Activated naive CD8-positive, alpha-beta T cell treated with anti-CD3 and anti-CD28 coated beads, Interleukin-2, amount 10 ng/mL, durations not matched to agents 7 days and 5 days (primary cell): ENCODE measurements around the gene C5. TPM values are rescaled to one million over a fixed set of nuclear protein-coding genes. Genes with fewer than 3 reads are reported as not detected.
"Not testable (repeated sequence)": the region's sequence is repeated elsewhere in the genome, so short reads cannot be mapped to it uniquely, and the experiment has no call there.

Source experiments
- ATAC-seq: fragments of 150-1000 bp; cut with Tn5 transposase; one replicate; pipeline ENCODE4 v1.10.0; 2021; ENCODE audit warnings: low read depth, moderate library complexity
- POLR2A ChIA-PET: fragments of 350-600 bp; sonication (Branson Sonifier 250); formaldehyde crosslinking; loops from one replicate; lab custom pipeline; 2021; ENCODE audit warnings: antibody characterized with exemption; lab: Charles Lee
- DNase-seq: peaks from one replicate; pipeline ENCODE4 v3.0.0; 2021
- H3K27ac Mint-ChIP-seq: one replicate; pipeline ENCODE4 v1.8.0; 2022; ENCODE audit warnings: mild to moderate bottlenecking, mixed read lengths
- H3K27me3 Mint-ChIP-seq: one replicate; pipeline ENCODE4 v1.8.0; 2022; ENCODE audit warnings: mild to moderate bottlenecking, moderate library complexity, mixed read lengths
- H3K36me3 Mint-ChIP-seq: one replicate; pipeline ENCODE4 v1.8.0; 2021; ENCODE audit warnings: mild to moderate bottlenecking, mixed read lengths
- H3K4me1 Mint-ChIP-seq: one replicate; pipeline ENCODE4 v1.8.0; 2021; ENCODE audit warnings: mixed read lengths
- H3K4me3 Mint-ChIP-seq: one replicate; pipeline ENCODE4 v1.8.0; 2022; ENCODE audit warnings: mild to moderate bottlenecking, moderate library complexity, mixed read lengths
- H3K9me3 Mint-ChIP-seq: one replicate; pipeline ENCODE4 v1.8.0; 2021; ENCODE audit warnings: mixed read lengths
- total RNA-seq, 2 experiments: library from RNA; stranded (reverse); gene quantifications; one replicate each; pipeline ENCODE4 v1.2.3, GENCODE V29; 2021

C5 gene
- total RNA-seq, 2 experiments from 2014 or later, result 2.8 to 3.5 TPM

GRCh38 chr9:121034529-121034928 is 15.5 kb downstream of the C5 start:
- Mint-ChIP-seq H3K27me3 (no peaks in the 10 kb centered on the region), H3K9me3 (no peaks in the 10 kb centered on the region), H3K27ac (no peak overlapping the region), H3K4me1 (peaks cover 5% of the 10 kb centered on the region), H3K36me3 (no peaks in the 10 kb centered on the region), H3K4me3 (no peak overlapping the region)
- ATAC-seq (no peak), DNase-seq (no peak)
- POLR2A ChIA-PET, result no interaction called here

- DNase-seq, result no peak
- Mint-ChIP-seq H3K4me3 (no peak overlapping the region), H3K27ac (no peak overlapping the region), H3K27me3 (no peaks in the 10 kb centered on the region), H3K9me3 (no peaks in the 10 kb centered on the region), H3K36me3 (peaks cover 4% of the 10 kb centered on the region), H3K4me1 (no peaks in the 10 kb centered on the region)
- POLR2A ChIA-PET, result no interaction called here
- no peak for ATAC-seq
These were observed 20.6 kb downstream of the C5 start for GRCh38 chr9:121029469-121029868.

GRCh38 chr9:121028285-121028684 is 21.8 kb downstream of the C5 start:
- not testable (repeated sequence) for H3K9me3 Mint-ChIP-seq, ATAC-seq

GRCh38 chr9:121026768-121027167 is 23.3 kb downstream of the C5 start:
- H3K27ac Mint-ChIP-seq, result no peak overlapping the region
- peaks cover 3% of the 10 kb centered on the region for H3K27me3 Mint-ChIP-seq
- no peak for ATAC-seq
- no peaks in the 10 kb centered on the region for H3K9me3 Mint-ChIP-seq
- H3K4me1 Mint-ChIP-seq, result no peaks in the 10 kb centered on the region
- no peak overlapping the region for H3K4me3 Mint-ChIP-seq
- no peak for DNase-seq
- peaks cover 4% of the 10 kb centered on the region for H3K36me3 Mint-ChIP-seq
- POLR2A ChIA-PET, result no interaction called here

More at GRCh38 chr9:121028285-121028684, 21.8 kb downstream of the C5 start:
- H3K4me1 Mint-ChIP-seq, DNase-seq, H3K27me3 Mint-ChIP-seq, H3K4me3 Mint-ChIP-seq, H3K36me3 Mint-ChIP-seq, H3K27ac Mint-ChIP-seq: not testable (repeated sequence)
- POLR2A ChIA-PET, result interaction anchor here (0.6 kb wide), 1 partner anchor 182 kb away, joined by 3 read pairs; no protein-coding TSS in a partner anchor

GRCh38 chr9:121026260-121026691 is 23.8 kb downstream of the C5 start:
- Mint-ChIP-seq H3K36me3 (peaks cover 4% of the 10 kb centered on the region), H3K27me3 (peaks cover 3% of the 10 kb centered on the region), H3K9me3 (no peaks in the 10 kb centered on the region), H3K27ac (no peak overlapping the region), H3K4me1 (no peaks in the 10 kb centered on the region), H3K4me3 (no peak overlapping the region)
- POLR2A ChIA-PET, result no interaction called here
- no peak for ATAC-seq
- DNase-seq, result no peak

GRCh38 chr9:121024237-121024636 is 25.8 kb downstream of the C5 start:
- POLR2A ChIA-PET, result no interaction called here
- no peak for ATAC-seq
- no peaks in the 10 kb centered on the region for H3K4me1 Mint-ChIP-seq
- H3K4me3 Mint-ChIP-seq, result no peak overlapping the region
- no peak for DNase-seq
- no peaks in the 10 kb centered on the region for H3K9me3 Mint-ChIP-seq
- H3K36me3 Mint-ChIP-seq, result peaks cover 4% of the 10 kb centered on the region
- peaks cover 3% of the 10 kb centered on the region for H3K27me3 Mint-ChIP-seq
- no peak overlapping the region for H3K27ac Mint-ChIP-seq

GRCh38 chr9:121023064-121023463 is 27.0 kb downstream of the C5 start:
- ATAC-seq, result no peak
- peaks cover 4% of the 10 kb centered on the region for H3K36me3 Mint-ChIP-seq
- H3K27me3 Mint-ChIP-seq, result peaks cover 3% of the 10 kb centered on the region
- DNase-seq, result no peak
- no peaks in the 10 kb centered on the region for H3K9me3 Mint-ChIP-seq
- no peak overlapping the region for H3K4me3 Mint-ChIP-seq
- H3K27ac Mint-ChIP-seq, result no peak overlapping the region
- POLR2A ChIA-PET, result no interaction called here
- no peaks in the 10 kb centered on the region for H3K4me1 Mint-ChIP-seq

GRCh38 chr9:121021301-121021700 is 28.8 kb downstream of the C5 start:
- H3K4me1 Mint-ChIP-seq, result no peaks in the 10 kb centered on the region
- no peaks in the 10 kb centered on the region for H3K36me3 Mint-ChIP-seq
- no peaks in the 10 kb centered on the region for H3K9me3 Mint-ChIP-seq
- peaks cover 3% of the 10 kb centered on the region for H3K27me3 Mint-ChIP-seq
- no peak overlapping the region for H3K4me3 Mint-ChIP-seq
- ATAC-seq (no peak), DNase-seq (no peak)
- no peak overlapping the region for H3K27ac Mint-ChIP-seq
- POLR2A ChIA-PET, result no interaction called here

- no peak overlapping the region for H3K4me3 Mint-ChIP-seq
- POLR2A ChIA-PET, result no interaction called here
- no peaks in the 10 kb centered on the region for H3K36me3 Mint-ChIP-seq
- ATAC-seq, result no peak
- peaks cover 3% of the 10 kb centered on the region for H3K27me3 Mint-ChIP-seq
- no peak overlapping the region for H3K27ac Mint-ChIP-seq
- DNase-seq, result no peak
- no peaks in the 10 kb centered on the region for H3K9me3 Mint-ChIP-seq
- H3K4me1 Mint-ChIP-seq, result no peaks in the 10 kb centered on the region
These were observed 30.8 kb downstream of the C5 start for GRCh38 chr9:121019273-121019672.

- Mint-ChIP-seq H3K9me3 (no peaks in the 10 kb centered on the region), H3K4me1 (no peaks in the 10 kb centered on the region), H3K27me3 (no peaks in the 10 kb centered on the region), H3K4me3 (no peak overlapping the region), H3K27ac (no peak overlapping the region), H3K36me3 (no peaks in the 10 kb centered on the region)
- POLR2A ChIA-PET, result no interaction called here
- DNase-seq (no peak), ATAC-seq (no peak)
These were observed 36.2 kb downstream of the C5 start for GRCh38 chr9:121013911-121014310.

GRCh38 chr9:121009650-121010049 is 40.4 kb downstream of the C5 start:
- no peaks in the 10 kb centered on the region for H3K27me3 Mint-ChIP-seq
- peaks cover 1% of the 10 kb centered on the region for H3K36me3 Mint-ChIP-seq
- DNase-seq (no peak), ATAC-seq (no peak)
- no peaks in the 10 kb centered on the region for H3K9me3 Mint-ChIP-seq
- H3K27ac Mint-ChIP-seq, result no peak overlapping the region
- H3K4me3 Mint-ChIP-seq, result no peak overlapping the region
- no peaks in the 10 kb centered on the region for H3K4me1 Mint-ChIP-seq
- POLR2A ChIA-PET, result no interaction called here

GRCh38 chr9:120999317-120999716 is 50.8 kb downstream of the C5 start:
- H3K4me1 Mint-ChIP-seq, result peaks cover 4% of the 10 kb centered on the region
- no peaks in the 10 kb centered on the region for H3K27me3 Mint-ChIP-seq
- POLR2A ChIA-PET, result no interaction called here
- DNase-seq (no peak), ATAC-seq (no peak)
- no peak overlapping the region for H3K4me3 Mint-ChIP-seq
- H3K9me3 Mint-ChIP-seq, result no peaks in the 10 kb centered on the region
- no peak overlapping the region for H3K27ac Mint-ChIP-seq
- no peaks in the 10 kb centered on the region for H3K36me3 Mint-ChIP-seq

- peaks cover 5% of the 10 kb centered on the region for H3K27me3 Mint-ChIP-seq
- H3K36me3 Mint-ChIP-seq, result no peaks in the 10 kb centered on the region
- peaks cover 4% of the 10 kb centered on the region for H3K4me1 Mint-ChIP-seq
- POLR2A ChIA-PET, result no interaction called here
- no peaks in the 10 kb centered on the region for H3K9me3 Mint-ChIP-seq
- ATAC-seq (no peak), DNase-seq (no peak)
- H3K4me3 Mint-ChIP-seq, result no peak overlapping the region
- H3K27ac Mint-ChIP-seq, result no peak overlapping the region
These were observed 52.0 kb downstream of the C5 start for GRCh38 chr9:120998111-120998510.

- Mint-ChIP-seq H3K27ac (no peak overlapping the region), H3K9me3 (no peaks in the 10 kb centered on the region), H3K27me3 (peaks cover 5% of the 10 kb centered on the region), H3K4me3 (no peak overlapping the region), H3K36me3 (no peaks in the 10 kb centered on the region), H3K4me1 (peaks cover 4% of the 10 kb centered on the region)
- POLR2A ChIA-PET, result no interaction called here
- no peak for ATAC-seq
- DNase-seq, result no peak
These were observed 52.6 kb downstream of the C5 start for GRCh38 chr9:120997502-120997901.

- peaks cover 5% of the 10 kb centered on the region for H3K27me3 Mint-ChIP-seq
- ATAC-seq (no peak), DNase-seq (no peak)
- POLR2A ChIA-PET, result no interaction called here
- H3K4me3 Mint-ChIP-seq, result no peak overlapping the region
- no peaks in the 10 kb centered on the region for H3K9me3 Mint-ChIP-seq
- H3K27ac Mint-ChIP-seq, result no peak overlapping the region
- peaks cover 4% of the 10 kb centered on the region for H3K4me1 Mint-ChIP-seq
- H3K36me3 Mint-ChIP-seq, result no peaks in the 10 kb centered on the region
These were observed 53.7 kb downstream of the C5 start for GRCh38 chr9:120996409-120996808.
